OCI-LY7 (cell line): ENCODE results near the gene CTNNBL1. TPM values are rescaled to one million over a fixed set of nuclear protein-coding genes. Genes with fewer than 3 reads are reported as not detected.

Source experiments
- BruUV-seq: library from RNA; stranded (reverse); fragments of 400-500 nt; replicated peaks from 2 replicates; lab custom pipeline; 2021; lab: Mats Ljungman, UMichigan
- CTCF ChIA-PET: fragments of 300-600 bp; sonication (Branson Sonifier 250); formaldehyde crosslinking; loops from one replicate; lab custom pipeline; 2022; ENCODE audit warnings: antibody characterized with exemption; ENCODE audit not compliant: unreplicated experiment; lab: Charles Lee
- POLR2A ChIA-PET: fragments of 300-600 bp; sonication (Branson Sonifier 250); formaldehyde crosslinking; loops from one replicate; lab custom pipeline; 2022; ENCODE audit warnings: antibody characterized with exemption; lab: Charles Lee
- DNase-seq: peaks from one replicate; pipeline ENCODE4 v3.0.0-alpha.2; 2015; ENCODE audit warnings: low spot score
- H2AFZ ChIP-seq: fragments of 200-600 bp; sonication (generic), shearing (Covaris generic); 2 replicates; pipeline ENCODE4 v1.6.1; 2014; ENCODE audit warnings: mild to moderate bottlenecking, antibody characterized with exemption, low read length, moderate library complexity
- H3K27ac ChIP-seq: fragments of 200-600 bp; sonication (generic); 2 replicates; pipeline ENCODE4 v1.5.1; 2014; ENCODE audit warnings: mixed run types, low read depth, mild to moderate bottlenecking, moderate library complexity, low read length, inconsistent platforms; ENCODE audit not compliant: poor library complexity, severe bottlenecking
- H3K36me3 ChIP-seq: fragments of 200-600 bp; sonication (generic); 2 replicates; pipeline ENCODE4 v1.6.1; 2014; ENCODE audit warnings: mild to moderate bottlenecking, antibody characterized with exemption, low read length, moderate library complexity, mixed read lengths; ENCODE audit not compliant: insufficient read depth
- H3K4me1 ChIP-seq: fragments of 200-600 bp; sonication (generic); 2 replicates; pipeline ENCODE4 v1.5.1; 2014; ENCODE audit warnings: mild to moderate bottlenecking, low read length; ENCODE audit not compliant: insufficient read depth, poor library complexity, severe bottlenecking
- H3K4me2 ChIP-seq: fragments of 200-600 bp; sonication (generic); 2 replicates; pipeline ENCODE4 v1.6.1; 2014; ENCODE audit warnings: mild to moderate bottlenecking, low read length
- H3K4me3 ChIP-seq: fragments of 200-600 bp; sonication (generic); 2 replicates; pipeline ENCODE4 v1.5.1; 2014; ENCODE audit warnings: mild to moderate bottlenecking, low read depth, low read length; ENCODE audit not compliant: poor library complexity, severe bottlenecking
- H3K79me2 ChIP-seq: fragments of 200-600 bp; sonication (generic); 2 replicates; pipeline ENCODE4 v1.6.1; 2016; ENCODE audit warnings: low read depth, mild to moderate bottlenecking, low read length, moderate library complexity, mixed read lengths; ENCODE audit not compliant: insufficient read depth
- H3K9me2 ChIP-seq: fragments of 200-600 bp; sonication (generic); 2 replicates; pipeline ENCODE4 v1.6.1; 2016; ENCODE audit warnings: mild to moderate bottlenecking, low read length, mixed read lengths; ENCODE audit not compliant: insufficient read depth
- H3K9me3 ChIP-seq: fragments of 200-600 bp; sonication (generic); 2 replicates; pipeline ENCODE4 v1.6.1; 2014; ENCODE audit warnings: mild to moderate bottlenecking, mixed run types, low read length, mixed read lengths
- H4K20me1 ChIP-seq: fragments of 200-600 bp; sonication (generic); 2 replicates; pipeline ENCODE4 v1.6.1; 2014; ENCODE audit warnings: mild to moderate bottlenecking, antibody characterized with exemption, low read length, moderate library complexity, mixed read lengths; ENCODE audit not compliant: insufficient read depth
- CTCF ChIP-seq: fragments of 200-600 bp; sonication (generic); conservative IDR thresholded peaks from 2 replicates; pipeline ENCODE4 v1.5.1; 2014; ENCODE audit warnings: mild to moderate bottlenecking, antibody characterized with exemption, low read length, moderate library complexity, mixed read lengths
- EZH2phosphoT487 ChIP-seq: fragments of 200-600 bp; sonication (generic); IDR thresholded peaks from 2 replicates; pipeline ENCODE4 v1.6.1; 2018; ENCODE audit warnings: low read depth, borderline replicate concordance, mild to moderate bottlenecking, mixed run types, antibody characterized with exemption, low read length, moderate library complexity, mixed read lengths
- intact Hi-C: fragments of 100-400 bp; cut with micrococcal nuclease; formaldehyde crosslinking; loops from one replicate; pipeline ENCODE4 v1.10.0; 2022; ENCODE audit not compliant: unreplicated experiment
- total RNA-seq, 2 experiments: library from RNA; depleted of rRNA in 1 of 2; stranded (reverse); fragments of >200 nt in 1 of 2; shearing (Covaris generic) in 1 of 2; gene quantifications; 2 replicates each; pipeline ENCODE4 v1.2.3, GENCODE V29; 2014 to 2022

Gene CTNNBL1
- total RNA-seq, 2 experiments from 2014 or later = 38.0 to 90.0 TPM

GRCh38 chr20:37872161-37872560 lies 178.3 kb downstream of the CTNNBL1 start:
- no peak overlapping the region for H3K4me2 ChIP-seq
- no peaks in the 10 kb centered on the region for H4K20me1 ChIP-seq
- no peak overlapping the region for H3K27ac ChIP-seq
- TF ChIP-seq EZH2phosphoT487 (no peak), CTCF (no peak)
- H3K79me2 ChIP-seq = no peaks in the 10 kb centered on the region
- intact Hi-C loops = no loop called here
- no TSS peak for BruUV-seq
- no peaks in the 10 kb centered on the region for H3K4me1 ChIP-seq
- no peak for DNase-seq
- peaks cover 4% of the 10 kb centered on the region; the same call in 1 of the 2 replicates for H3K36me3 ChIP-seq
- ChIA-PET CTCF (no interaction called here), POLR2A (no interaction called here)
- no peaks in the 10 kb centered on the region for H3K9me3 ChIP-seq
- no peak overlapping the region for H3K4me3 ChIP-seq
- no peak overlapping the region for H2AFZ ChIP-seq
- H3K9me2 ChIP-seq = no peaks in the 10 kb centered on the region

- POLR2A ChIA-PET = no interaction called here
Measured at GRCh38 chr20:37873884-37874283, 180.1 kb downstream of the CTNNBL1 start.

More at GRCh38 chr20:37873884-37874283, 180.1 kb downstream of the CTNNBL1 start:
- Histone ChIP-seq H3K9me2 (no peaks in the 10 kb centered on the region), H3K79me2 (no peaks in the 10 kb centered on the region), H3K4me1 (no peaks in the 10 kb centered on the region), H2AFZ (no peak overlapping the region), H3K9me3 (no peaks in the 10 kb centered on the region), H3K27ac (no peak overlapping the region), H4K20me1 (no peaks in the 10 kb centered on the region), H3K4me3 (no peak overlapping the region), H3K36me3 (no peaks in the 10 kb centered on the region; the same call in 1 of the 2 replicates), H3K4me2 (no peak overlapping the region)
- no TSS peak for BruUV-seq
- intact Hi-C loops = no loop called here
- TF ChIP-seq EZH2phosphoT487 = no peak
- TF ChIP-seq CTCF = no peak
- CTCF ChIA-PET = no interaction called here
- no peak for DNase-seq
